ENCODE measurements around the gene ATP13A5.

ATP13A5 gene

DNA sequence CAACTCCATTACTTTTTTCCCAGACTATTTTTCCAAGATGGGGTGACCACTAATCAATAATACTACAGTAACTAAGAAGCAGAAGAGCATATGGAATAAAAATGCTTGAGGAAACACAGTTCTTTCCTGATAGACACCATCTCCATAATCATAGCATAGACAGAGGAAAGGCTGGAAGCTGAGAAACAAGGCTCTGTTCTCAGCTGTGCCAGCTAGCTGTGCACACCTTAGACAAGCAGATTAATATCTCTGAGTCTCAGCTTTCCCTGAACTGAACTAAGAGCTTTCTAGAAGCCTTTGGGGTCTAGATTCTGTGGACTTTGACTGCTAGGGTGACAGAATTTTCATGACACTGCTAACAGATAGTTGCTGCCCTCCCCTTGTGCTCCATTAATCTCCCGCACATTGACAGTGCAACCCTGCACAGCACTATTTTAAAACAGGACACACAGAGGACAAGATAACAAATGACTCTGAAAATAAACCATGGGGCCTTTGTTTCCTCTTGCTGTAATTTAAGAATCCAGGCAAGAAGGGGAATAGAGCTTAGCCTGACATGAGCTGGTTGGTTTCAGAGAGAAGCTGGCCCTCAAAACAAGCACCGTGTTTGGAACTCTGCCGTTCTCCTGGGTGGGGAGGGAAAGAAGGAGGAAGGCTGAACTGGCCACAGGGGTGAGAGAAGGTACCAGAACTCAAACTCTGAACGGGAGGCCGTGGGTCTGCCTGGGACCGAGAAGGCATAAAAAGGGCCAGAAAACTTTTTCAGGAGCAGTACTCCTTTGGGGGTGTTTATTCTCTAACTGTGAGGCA, 67.4 kb downstream of the ATP13A5 start:
- TF ChIP-seq, protein P1, sequence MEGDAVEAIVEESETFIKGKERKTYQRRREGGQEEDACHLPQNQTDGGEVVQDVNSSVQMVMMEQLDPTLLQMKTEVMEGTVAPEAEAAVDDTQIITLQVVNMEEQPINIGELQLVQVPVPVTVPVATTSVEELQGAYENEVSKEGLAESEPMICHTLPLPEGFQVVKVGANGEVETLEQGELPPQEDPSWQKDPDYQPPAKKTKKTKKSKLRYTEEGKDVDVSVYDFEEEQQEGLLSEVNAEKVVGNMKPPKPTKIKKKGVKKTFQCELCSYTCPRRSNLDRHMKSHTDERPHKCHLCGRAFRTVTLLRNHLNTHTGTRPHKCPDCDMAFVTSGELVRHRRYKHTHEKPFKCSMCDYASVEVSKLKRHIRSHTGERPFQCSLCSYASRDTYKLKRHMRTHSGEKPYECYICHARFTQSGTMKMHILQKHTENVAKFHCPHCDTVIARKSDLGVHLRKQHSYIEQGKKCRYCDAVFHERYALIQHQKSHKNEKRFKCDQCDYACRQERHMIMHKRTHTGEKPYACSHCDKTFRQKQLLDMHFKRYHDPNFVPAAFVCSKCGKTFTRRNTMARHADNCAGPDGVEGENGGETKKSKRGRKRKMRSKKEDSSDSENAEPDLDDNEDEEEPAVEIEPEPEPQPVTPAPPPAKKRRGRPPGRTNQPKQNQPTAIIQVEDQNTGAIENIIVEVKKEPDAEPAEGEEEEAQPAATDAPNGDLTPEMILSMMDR (IDR thresholded peaks at IDR 0.05; ENCODE audit: low read length, missing control alignments): no peak
- H3K4me3 ChIP-seq (replicated peaks; ENCODE audit: low read depth, low read length): no peak overlapping the region
- no peak for DNase-seq (ENCODE audit: low read depth)

DNA sequence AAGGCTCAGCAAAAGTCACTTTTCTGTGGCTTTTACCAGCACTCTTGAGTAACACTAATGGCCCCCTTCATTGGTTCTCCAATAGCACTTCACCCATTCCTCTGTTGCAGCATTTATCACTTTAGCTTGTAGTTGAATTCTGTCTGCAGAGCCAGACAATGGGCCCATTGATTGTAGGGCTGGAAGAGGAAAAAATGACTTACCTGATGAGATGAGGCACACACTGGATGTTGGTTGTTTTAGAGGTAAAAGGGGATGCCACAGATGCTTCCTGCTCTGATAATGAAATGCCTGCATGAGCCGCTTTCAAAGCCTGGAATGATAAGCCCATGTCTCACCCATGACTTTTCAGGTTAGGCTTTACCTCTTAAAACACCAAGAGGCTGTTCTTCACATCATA, 73.2 kb downstream of the ATP13A5 start:
- TF ChIP-seq, protein P1 (IDR thresholded peaks at IDR 0.05; ENCODE audit: low read length, missing control alignments): no peak
- no peak overlapping the region for H3K4me3 ChIP-seq (replicated peaks; ENCODE audit: low read depth, low read length)
- no peak for DNase-seq (ENCODE audit: low read depth)

DNA sequence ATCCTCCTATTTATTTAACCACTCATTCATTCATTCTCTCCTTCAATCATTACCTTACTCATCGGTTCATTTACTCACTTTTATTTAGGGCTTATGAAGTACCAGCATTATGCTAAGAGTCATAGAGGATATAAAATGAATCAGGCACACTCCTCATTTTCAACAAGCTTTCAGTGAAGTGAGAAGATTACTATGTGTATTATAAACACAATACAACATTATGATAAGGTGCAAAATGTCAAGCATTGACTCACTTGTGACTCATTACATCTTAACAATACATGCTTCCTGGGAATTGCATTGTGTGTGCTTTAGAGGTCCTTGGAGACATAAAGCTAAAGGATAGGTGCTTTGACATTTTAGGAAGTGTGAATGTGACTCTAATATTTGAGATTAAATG, 77.1 kb downstream of the ATP13A5 start:
- DNase-seq (ENCODE audit: low read depth): peak; percentile 29
- TF ChIP-seq, protein P1 (IDR thresholded peaks at IDR 0.05; ENCODE audit: low read length, missing control alignments): no peak
- H3K4me3 ChIP-seq (replicated peaks; ENCODE audit: low read depth, low read length): no peak overlapping the region

DNA sequence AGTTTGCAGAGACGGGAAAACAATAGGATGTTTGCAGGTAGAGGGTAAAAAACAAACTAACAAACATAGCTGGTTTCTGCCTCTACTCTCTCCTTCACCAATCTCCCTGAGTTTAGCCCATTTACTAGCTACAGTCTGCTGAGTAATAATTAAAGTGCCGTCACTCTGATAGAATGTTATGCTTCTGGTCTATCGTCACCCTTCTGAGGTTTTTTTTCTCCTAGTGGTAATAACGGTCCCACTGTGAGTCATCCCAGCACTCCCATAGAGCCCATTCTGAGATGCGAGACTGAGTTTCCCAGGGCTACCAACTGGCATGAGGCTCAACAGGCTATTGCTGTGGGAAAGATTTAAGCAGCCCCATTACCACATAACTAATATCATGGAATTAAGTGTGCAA, 81.1 kb downstream of the ATP13A5 start:
- TF ChIP-seq, protein P1 (IDR thresholded peaks at IDR 0.05; ENCODE audit: low read length, missing control alignments): no peak
- H3K4me3 ChIP-seq (replicated peaks; ENCODE audit: low read depth, low read length): no peak overlapping the region
- no peak for DNase-seq (ENCODE audit: low read depth)

DNA sequence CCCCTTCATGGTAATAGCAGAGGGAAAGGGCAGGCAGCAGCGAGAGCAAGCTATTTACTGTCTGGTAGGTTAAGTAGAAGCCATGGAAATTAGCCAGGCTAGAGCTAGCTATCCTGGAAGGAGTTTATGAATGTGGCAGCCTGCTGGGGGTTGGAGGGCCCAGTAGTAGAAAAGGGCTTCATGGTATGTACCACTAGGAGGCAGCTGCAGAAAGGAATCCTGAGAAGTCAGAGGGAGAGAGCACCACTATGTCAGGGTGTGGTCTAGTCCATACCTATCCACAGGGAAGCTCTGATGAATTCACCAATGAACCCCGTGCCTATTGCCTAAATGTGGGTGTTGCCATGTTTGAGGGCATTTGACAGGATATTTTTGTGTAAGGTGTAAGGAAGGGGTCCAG, 82.6 kb downstream of the ATP13A5 start:
- no peak overlapping the region for H3K4me3 ChIP-seq (replicated peaks; ENCODE audit: low read depth, low read length)
- no peak for DNase-seq (ENCODE audit: low read depth)
- TF ChIP-seq, protein P1 (IDR thresholded peaks at IDR 0.05; ENCODE audit: low read length, missing control alignments): no peak

DNA sequence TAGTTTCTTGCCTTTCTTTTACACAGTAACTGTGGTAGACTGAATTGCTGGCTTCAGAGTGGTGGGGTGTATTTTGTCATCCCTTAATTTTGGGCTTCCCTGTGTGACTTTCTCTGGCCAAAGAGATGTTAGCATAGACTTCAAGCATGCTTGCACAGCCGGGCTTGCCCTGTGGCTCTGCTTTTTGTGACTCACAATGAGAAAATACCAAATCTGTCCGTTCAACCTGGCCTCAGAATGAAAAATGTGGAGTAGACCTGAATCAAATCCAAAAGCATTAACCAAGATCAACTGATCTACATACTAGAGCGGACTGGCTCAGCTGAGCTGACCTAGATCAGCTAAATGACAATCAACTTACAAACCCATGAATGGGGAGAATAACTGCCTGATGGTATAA, 86.2 kb downstream of the ATP13A5 start:
- no peak overlapping the region for H3K4me3 ChIP-seq (replicated peaks; ENCODE audit: low read depth, low read length)
- no peak for DNase-seq (ENCODE audit: low read depth)
- TF ChIP-seq, protein P1 (IDR thresholded peaks at IDR 0.05; ENCODE audit: low read length, missing control alignments): no peak
